Measurements from ENCODE around the gene PTPRS. TPM values are rescaled to one million over a fixed set of nuclear protein-coding genes. Genes with fewer than 3 reads are reported as not detected.
A peak's percentile ranks its signal among the peaks of the same experiment; 100 is the strongest.

PTPRS gene
- total RNA-seq, 1 donor from 2014 or later = 107 TPM

GRCh38 chr19:5326545-5326944 is 14.1 kb downstream of the PTPRS start:
- intact Hi-C loops (cut with DNase I) = no loop called here
- Histone ChIP-seq H3K36me3 (no peaks in the 10 kb centered on the region), H3K27me3 (ENCODE audit: low read depth) (peaks cover 16% of the 10 kb centered on the region), H3K4me1 (no peaks in the 10 kb centered on the region), H3K9me3 (peaks cover 4% of the 10 kb centered on the region), H3K4me3 (no peak overlapping the region), H3K27ac (no peak overlapping the region)
- DNase-seq (no peak), ATAC-seq (no peak)
- no peak for TF ChIP-seq CTCF (IDR thresholded peaks at IDR 0.05)

- intact Hi-C loops (cut with DNase I) = no loop called here
- TF ChIP-seq CTCF (IDR thresholded peaks at IDR 0.05) = no peak
Observed at GRCh38 chr19:5324947-5325346, 15.7 kb downstream of the PTPRS start.

GRCh38 chr19:5323475-5323811 is 17.2 kb downstream of the PTPRS start:
- ATAC-seq = no peak
- no peak overlapping the region for H3K4me3 ChIP-seq
- H3K27me3 ChIP-seq (ENCODE audit: low read depth) = peaks cover 21% of the 10 kb centered on the region

More at GRCh38 chr19:5324947-5325346, 15.7 kb downstream of the PTPRS start:
- peaks cover 4% of the 10 kb centered on the region for H3K9me3 ChIP-seq
- H3K4me3 ChIP-seq = no peak overlapping the region
- DNase-seq = no peak
- H3K27ac ChIP-seq = no peak overlapping the region
- no peaks in the 10 kb centered on the region for H3K4me1 ChIP-seq
- H3K36me3 ChIP-seq = no peaks in the 10 kb centered on the region
- peaks cover 21% of the 10 kb centered on the region for H3K27me3 ChIP-seq (ENCODE audit: low read depth)
- ATAC-seq = no peak

GRCh38 chr19:5321851-5322681 is 18.5 kb downstream of the PTPRS start:
- Histone ChIP-seq H3K27me3 (ENCODE audit: low read depth) (peaks cover 21% of the 10 kb centered on the region), H3K27ac (no peak overlapping the region), H3K36me3 (no peaks in the 10 kb centered on the region), H3K9me3 (peaks cover 4% of the 10 kb centered on the region), H3K4me3 (no peak overlapping the region), H3K4me1 (no peaks in the 10 kb centered on the region)
- DNase-seq (no peak), ATAC-seq (peak in 1 of 2 donors; percentile 15)
- TF ChIP-seq CTCF (IDR thresholded peaks at IDR 0.05) = no peak
- intact Hi-C loops (cut with DNase I) = no loop called here

More at GRCh38 chr19:5323475-5323811, 17.2 kb downstream of the PTPRS start:
- Histone ChIP-seq H3K27ac (no peak overlapping the region), H3K9me3 (peaks cover 4% of the 10 kb centered on the region), H3K4me1 (no peaks in the 10 kb centered on the region), H3K36me3 (no peaks in the 10 kb centered on the region)
- TF ChIP-seq CTCF (IDR thresholded peaks at IDR 0.05) = no peak
- intact Hi-C loops (cut with DNase I) = no loop called here
- DNase-seq = no peak

- ATAC-seq (no peak), DNase-seq (no peak)
- Histone ChIP-seq H3K27ac (no peak overlapping the region), H3K4me1 (no peaks in the 10 kb centered on the region), H3K36me3 (no peaks in the 10 kb centered on the region), H3K4me3 (no peak overlapping the region), H3K9me3 (peaks cover 4% of the 10 kb centered on the region), H3K27me3 (ENCODE audit: low read depth) (peaks cover 21% of the 10 kb centered on the region)
- no peak for TF ChIP-seq CTCF (IDR thresholded peaks at IDR 0.05)
- intact Hi-C loops (cut with DNase I) = no loop called here
Observed at GRCh38 chr19:5321066-5321642, 19.5 kb downstream of the PTPRS start.

All from lower lobe of right lung (tissue), 2 donors.